ENCODE results near the gene TCF4.

- no peak for TF ChIP-seq EZH2phosphoT487 (IDR thresholded peaks at IDR 0.05; ENCODE audit: low read length)
- TF ChIP-seq CTCF (IDR thresholded peaks at IDR 0.05; ENCODE audit: low read length) = no peak
Measured at GRCh38 chr18:55605733-55606338, 17.8 kb upstream of the TCF4 start.
